HCT116 (cell line): Measurements from ENCODE around the gene GPX1. TPM values are rescaled to one million over a fixed set of nuclear protein-coding genes. Genes with fewer than 3 reads are reported as not detected.
A peak's percentile ranks its signal among the peaks of the same experiment; 100 is the strongest.

Experiments
- ATAC-seq: fragments of 200-7000 bp; cut with Tn5 transposase; 2 replicates; pipeline ENCODE4 v1.9.1; 2020; ENCODE audit warnings: mild to moderate bottlenecking, moderate library complexity
- BruUV-seq: library from RNA; stranded (reverse); fragments of 400-500 nt; replicated peaks from 2 replicates; lab custom pipeline; 2021; lab: Mats Ljungman, UMichigan
- CTCF ChIA-PET: fragments of 300-600 bp; sonication (Branson Sonifier 250); formaldehyde crosslinking; loops from one replicate; lab custom pipeline; 2021; ENCODE audit warnings: antibody characterized with exemption; lab: Charles Lee
- POLR2A ChIA-PET: fragments of 300-600, 350-600 bp; sonication (Branson Sonifier 250); formaldehyde crosslinking; loops from one replicate; lab custom pipeline; 2021; ENCODE audit warnings: antibody characterized with exemption; lab: Charles Lee
- RAD21 ChIA-PET, 2 experiments: fragments of 300-600 bp; sonication (Branson Sonifier 250); formaldehyde crosslinking; loops; one replicate each; lab custom pipeline; 2023; ENCODE audit warnings: low total read pairs in 2 of 2; ENCODE audit not compliant: uncharacterized antibody in 2 of 2, unreplicated experiment in 2 of 2, low non-redundant PET in 1 of 2; lab: Charles Lee
- DNase-seq: peaks from one replicate; pipeline ENCODE4 v3.0.0-alpha.2; 2010; ENCODE audit warnings: low read depth, low spot score
- H2AFZ ChIP-seq: fragments of 200-600 bp; shearing (Covaris generic), sonication (generic); 2 replicates; pipeline ENCODE4 v1.6.1; 2017; ENCODE audit warnings: low read depth, mixed run types, mixed read lengths, antibody characterized with exemption, low read length; ENCODE audit not compliant: poor library complexity, severe bottlenecking
- H3K27ac ChIP-seq: 2 replicates; pipeline ENCODE4 v1.5.1; 2012; ENCODE audit warnings: low read depth, low read length
- H3K27me3 ChIP-seq: fragments of 200-600 bp; sonication (generic); 2 replicates; pipeline ENCODE4 v1.6.1; 2016; ENCODE audit warnings: mixed run types, low read length, mixed read lengths; ENCODE audit not compliant: insufficient read depth
- H3K36me3 ChIP-seq, 2 experiments: fragments of 200-500 bp in 1 of 2; fragments of 200-600 bp in 1 of 2; sonication (Bioruptor generic) in 1 of 2; sonication (generic) in 1 of 2; 2 replicates each; pipeline versions ENCODE4 v1.5.1 to v1.6.1; 2014 to 2016; ENCODE audit warnings: low read length in 2 of 2, inconsistent platforms in 1 of 2, mixed read lengths in 1 of 2, mixed run types in 1 of 2; ENCODE audit not compliant: insufficient read depth in 2 of 2, control insufficient read depth in 1 of 2
- H3K4me1 ChIP-seq, 2 experiments: fragments of 200-600 bp in 1 of 2; sonication (generic) in 1 of 2; 2 replicates each; pipeline versions ENCODE4 v1.5.1 to v1.6.1; 2012 to 2017; ENCODE audit warnings: low read length in 2 of 2, inconsistent platforms in 1 of 2, mild to moderate bottlenecking in 1 of 2, mixed read lengths in 1 of 2, mixed run types in 1 of 2, moderate library complexity in 1 of 2; ENCODE audit not compliant: insufficient read depth in 2 of 2, control insufficient read depth in 1 of 2
- H3K4me2 ChIP-seq: fragments of 200-600 bp; sonication (generic); 2 replicates; pipeline ENCODE4 v1.6.1; 2017; ENCODE audit warnings: mixed run types, low read length, mixed read lengths
- H3K4me3 ChIP-seq, 2 experiments: fragments of 200-600 bp in 1 of 2; sonication (generic) in 1 of 2; replicated peaks in 1 of 2; 2 replicates each; pipeline ENCODE4 v1.5.1; 2011 to 2016; ENCODE audit warnings: low read length in 2 of 2, control low read depth in 1 of 2, low read depth in 1 of 2, mild to moderate bottlenecking in 1 of 2, mixed read lengths in 1 of 2, mixed run types in 1 of 2
- H3K79me2 ChIP-seq: fragments of 200-600 bp; sonication (generic); 2 replicates; pipeline ENCODE4 v1.6.1; 2017; ENCODE audit warnings: mild to moderate bottlenecking, mixed run types, low read length, moderate library complexity, mixed read lengths; ENCODE audit not compliant: insufficient read depth
- H3K9ac ChIP-seq: fragments of 200-600 bp; sonication (generic); 2 replicates; pipeline ENCODE4 v1.6.1; 2016; ENCODE audit warnings: low read length, mixed read lengths
- H3K9me2 ChIP-seq: fragments of 200-600 bp; sonication (generic), shearing (Covaris generic); 2 replicates; pipeline ENCODE4 v1.6.1; 2017; ENCODE audit warnings: mixed run types, mild to moderate bottlenecking, moderate library complexity; ENCODE audit not compliant: insufficient read depth
- H3K9me3 ChIP-seq, 2 experiments: fragments of 200-500 bp in 1 of 2; fragments of 200-600 bp in 1 of 2; sonication (Bioruptor generic) in 1 of 2; sonication (generic) in 1 of 2; 2 replicates each; pipeline ENCODE4 v1.6.1; 2014 to 2017; ENCODE audit warnings: low read length in 2 of 2, mixed read lengths in 2 of 2, inconsistent platforms in 1 of 2, low read depth in 1 of 2, mild to moderate bottlenecking in 1 of 2, mixed run types in 1 of 2, moderate library complexity in 1 of 2; ENCODE audit not compliant: control insufficient read depth in 1 of 2, insufficient read depth in 1 of 2
- H4K20me1 ChIP-seq: fragments of 200-600 bp; sonication (generic), shearing (Covaris generic); 2 replicates; pipeline ENCODE4 v1.6.1; 2017; ENCODE audit warnings: mixed run types, mild to moderate bottlenecking, moderate library complexity; ENCODE audit not compliant: insufficient read depth
- CEBPB ChIP-seq: IDR thresholded peaks from 2 replicates; pipeline ENCODE4 v1.6.1; 2012; ENCODE audit warnings: low read depth
- EZH2 ChIP-seq: fragments of 200-600 bp; sonication (generic); IDR thresholded peaks from 2 replicates; pipeline ENCODE4 v1.6.1; 2017; ENCODE audit warnings: antibody characterized with exemption, mixed run types
- EZH2phosphoT487 ChIP-seq: fragments of 200-600 bp; IDR thresholded peaks from 2 replicates; pipeline ENCODE4 v1.6.1; 2018; ENCODE audit warnings: antibody characterized with exemption, borderline replicate concordance
- FOSL1 ChIP-seq: IDR thresholded peaks from 2 replicates; pipeline ENCODE4 v1.6.1; 2012; ENCODE audit warnings: low read depth
- JUND ChIP-seq: IDR thresholded peaks from 2 replicates; pipeline ENCODE4 v1.6.1; 2012
- POLR2AphosphoS5 ChIP-seq: IDR thresholded peaks from 2 replicates; pipeline ENCODE4 v1.6.1; 2011; ENCODE audit warnings: mild to moderate bottlenecking, low read depth, low read length, moderate library complexity
- SIN3A ChIP-seq: IDR thresholded peaks from 2 replicates; pipeline ENCODE4 v1.6.1; 2012; ENCODE audit warnings: low read depth
- intact Hi-C: fragments of 100-400 bp; cut with micrococcal nuclease; formaldehyde crosslinking; loops from 2 replicates; pipeline ENCODE4 v1.10.0; 2022
- total RNA-seq: library from RNA; stranded (reverse); gene quantifications from one replicate; pipeline ENCODE4 v1.2.1, GENCODE V29; 2021; ENCODE audit not compliant: unreplicated experiment
- TF ChIP-seq, protein P1 (sequence below): IDR thresholded peaks from 2 replicates; pipeline ENCODE4 v1.6.1; 2012
- TF ChIP-seq, protein P2 (sequence below): IDR thresholded peaks from 2 replicates; pipeline ENCODE4 v1.6.1; 2012

Gene GPX1
- total RNA-seq, 1 experiment from 2014 or later: 330 TPM

DNA sequence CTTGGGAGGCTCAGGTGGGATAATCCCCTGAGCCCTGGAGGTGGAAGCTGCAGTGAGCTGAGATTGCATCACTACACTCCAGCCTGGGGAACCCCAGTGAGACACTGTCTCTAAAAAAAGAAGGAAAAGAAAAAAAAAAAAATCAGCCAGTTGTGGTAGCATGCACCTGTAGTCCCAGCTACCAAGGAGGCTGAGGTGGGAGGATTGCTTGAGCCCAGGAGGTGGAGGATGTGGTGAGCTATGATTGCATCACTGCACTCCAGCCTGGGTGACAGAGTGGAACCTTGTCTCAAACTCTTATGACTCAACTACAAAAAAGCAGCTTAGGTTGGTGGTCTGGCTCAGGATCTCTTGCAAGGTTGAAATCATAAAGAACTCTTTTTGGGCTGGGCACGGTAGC is 19.3 kb upstream of the GPX1 start:
- no TSS peak for BruUV-seq
- no peaks in the 10 kb centered on the region for H3K9me2 ChIP-seq
- ATAC-seq (peak; percentile 44; the same call in 1 of the 2 replicates), DNase-seq (no peak)
- CTCF ChIA-PET: no interaction called here
- H3K4me1 ChIP-seq: peaks cover 28 to 34% of the 10 kb centered on the region in 2 experiments
- H4K20me1 ChIP-seq: peaks cover 12% of the 10 kb centered on the region; the same call in 1 of the 2 replicates
- no peaks in the 10 kb centered on the region for H3K9me3 ChIP-seq
- H2AFZ ChIP-seq: no peak overlapping the region
- intact Hi-C loops: no loop called here
- peaks cover 100% of the 10 kb centered on the region for H3K79me2 ChIP-seq
- H3K9ac ChIP-seq: no peak overlapping the region
- RAD21 ChIA-PET: no interaction called here
- H3K4me2 ChIP-seq: no peak overlapping the region
- H3K27me3 ChIP-seq: no peaks in the 10 kb centered on the region
- H3K36me3 ChIP-seq: peaks cover 13 to 26% of the 10 kb centered on the region in 2 experiments; a peak in 3 of 4 replicates
- H3K27ac ChIP-seq: 0 out of 2 replicates have a peak overlapping the region, but pooled peaks have one; percentile 26
- no peak overlapping the region for H3K4me3 ChIP-seq
- POLR2A ChIA-PET: no interaction called here
- TF ChIP-seq JUND (no peak), FOSL1 (no peak), EZH2phosphoT487 (no peak), CEBPB (peak; percentile 84), POLR2AphosphoS5 (no peak)
- TF ChIP-seq, protein P1, sequence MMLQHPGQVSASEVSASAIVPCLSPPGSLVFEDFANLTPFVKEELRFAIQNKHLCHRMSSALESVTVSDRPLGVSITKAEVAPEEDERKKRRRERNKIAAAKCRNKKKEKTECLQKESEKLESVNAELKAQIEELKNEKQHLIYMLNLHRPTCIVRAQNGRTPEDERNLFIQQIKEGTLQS: peak; percentile 74

DNA sequence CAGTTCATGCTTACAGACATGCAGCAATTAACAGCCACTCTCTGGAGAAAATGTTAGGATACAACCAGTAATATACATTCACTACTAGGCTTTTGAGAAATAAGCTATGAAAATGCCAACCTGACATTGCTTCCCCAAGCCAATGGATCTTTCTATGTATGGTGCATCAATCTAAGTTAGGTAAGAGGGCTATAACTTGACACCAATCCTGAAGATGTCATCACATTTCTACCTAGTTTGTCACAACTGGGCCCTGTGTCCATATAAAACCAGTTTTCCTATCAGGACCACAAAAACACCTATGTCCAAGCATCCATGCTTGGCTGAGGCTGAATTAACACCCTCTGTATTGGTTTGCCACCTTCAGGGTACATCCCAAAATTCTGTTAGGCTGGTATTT is 13.8 kb upstream of the GPX1 start:
- ATAC-seq: no peak
- BruUV-seq: no TSS peak
- peaks cover 98% of the 10 kb centered on the region for H3K79me2 ChIP-seq
- H3K9me3 ChIP-seq: no peaks in the 10 kb centered on the region
- no peaks in the 10 kb centered on the region for H3K27me3 ChIP-seq
- no peaks in the 10 kb centered on the region for H3K9me2 ChIP-seq
- no peak overlapping the region for H3K4me2 ChIP-seq
- no peaks in the 10 kb centered on the region for H3K4me1 ChIP-seq
- no peak overlapping the region for H3K4me3 ChIP-seq
- RAD21 ChIA-PET: no interaction called here
- H2AFZ ChIP-seq: no peak overlapping the region
- H3K9ac ChIP-seq: no peak overlapping the region
- DNase-seq: no peak
- TF ChIP-seq, protein P2, sequence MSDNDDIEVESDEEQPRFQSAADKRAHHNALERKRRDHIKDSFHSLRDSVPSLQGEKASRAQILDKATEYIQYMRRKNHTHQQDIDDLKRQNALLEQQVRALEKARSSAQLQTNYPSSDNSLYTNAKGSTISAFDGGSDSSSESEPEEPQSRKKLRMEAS: no peak
- no peak for TF ChIP-seq SIN3A
- no peak for TF ChIP-seq EZH2
- TF ChIP-seq EZH2phosphoT487: no peak
- TF ChIP-seq CEBPB: no peak
- H4K20me1 ChIP-seq: peaks cover 4% of the 10 kb centered on the region; the same call in 1 of the 2 replicates
- POLR2A ChIA-PET: no interaction called here
- peaks cover 21 to 50% of the 10 kb centered on the region in 2 experiments; a peak in 3 of 4 replicates for H3K36me3 ChIP-seq
- no peak overlapping the region for H3K27ac ChIP-seq
- intact Hi-C loops: no loop called here
- CTCF ChIA-PET: no interaction called here
